Stimulated activated CD4-positive, alpha-beta T cell treated with anti-CD3 and anti-CD28 coated beads, Interleukin-12 subunit alpha, Interleukin-12 subunit beta, amount 100 ng/mL, for 24 hours (primary cell): ENCODE measurements around the gene AMACR.
"Not testable (repeated sequence)": the region's sequence is repeated elsewhere in the genome, so short reads cannot be mapped to it uniquely, and the experiment has no call there.

Experiments used
- DNase-seq, 2 experiments: peaks; one replicate each; pipeline ENCODE4 v3.0.0-alpha.2; 2020; ENCODE audit warnings: low read depth in 2 of 2

Gene AMACR

DNA sequence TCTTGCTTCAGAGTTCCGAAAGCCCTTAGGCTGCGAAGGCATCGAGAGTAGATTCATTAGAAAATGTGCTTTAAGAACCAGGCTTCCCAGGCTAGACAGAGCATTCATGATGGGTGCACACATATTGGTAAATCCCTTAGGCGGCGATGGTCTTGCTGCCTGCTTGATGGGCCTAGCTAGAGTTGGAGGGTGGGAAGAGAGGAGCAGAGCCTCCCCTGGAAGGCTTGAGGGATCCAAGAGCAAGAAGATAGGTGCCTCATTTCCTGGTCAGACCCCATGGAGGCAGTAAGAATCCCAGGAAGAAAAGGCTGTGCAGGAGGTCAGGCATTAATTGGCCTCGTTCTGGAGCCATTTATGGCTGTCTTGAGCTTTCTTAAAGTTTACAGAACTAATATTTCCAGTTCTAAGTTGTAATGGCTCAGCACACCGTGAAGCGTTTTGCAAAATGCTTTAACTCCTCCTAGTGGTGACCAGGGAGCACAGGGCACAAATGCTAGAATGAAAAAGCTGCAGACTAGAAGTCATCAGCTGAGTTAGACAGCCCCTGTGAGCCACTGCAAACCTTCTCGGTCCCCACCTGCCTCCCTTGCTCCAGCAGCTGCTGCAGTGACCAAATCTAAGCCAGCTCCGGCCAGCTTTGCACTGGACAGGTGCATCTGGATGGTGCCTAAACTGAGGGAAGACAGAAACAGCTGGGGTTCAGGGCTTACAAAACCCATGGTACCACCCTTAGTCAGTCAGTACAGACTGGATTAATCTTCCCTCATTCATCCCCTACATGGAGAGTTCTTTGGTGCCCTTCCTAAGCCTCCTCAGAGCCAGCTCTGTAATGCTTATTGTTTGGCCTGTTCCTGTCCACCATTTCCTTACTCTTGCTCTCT is 38.0 kb downstream of the AMACR start:
- DNase-seq, result no peak

DNA sequence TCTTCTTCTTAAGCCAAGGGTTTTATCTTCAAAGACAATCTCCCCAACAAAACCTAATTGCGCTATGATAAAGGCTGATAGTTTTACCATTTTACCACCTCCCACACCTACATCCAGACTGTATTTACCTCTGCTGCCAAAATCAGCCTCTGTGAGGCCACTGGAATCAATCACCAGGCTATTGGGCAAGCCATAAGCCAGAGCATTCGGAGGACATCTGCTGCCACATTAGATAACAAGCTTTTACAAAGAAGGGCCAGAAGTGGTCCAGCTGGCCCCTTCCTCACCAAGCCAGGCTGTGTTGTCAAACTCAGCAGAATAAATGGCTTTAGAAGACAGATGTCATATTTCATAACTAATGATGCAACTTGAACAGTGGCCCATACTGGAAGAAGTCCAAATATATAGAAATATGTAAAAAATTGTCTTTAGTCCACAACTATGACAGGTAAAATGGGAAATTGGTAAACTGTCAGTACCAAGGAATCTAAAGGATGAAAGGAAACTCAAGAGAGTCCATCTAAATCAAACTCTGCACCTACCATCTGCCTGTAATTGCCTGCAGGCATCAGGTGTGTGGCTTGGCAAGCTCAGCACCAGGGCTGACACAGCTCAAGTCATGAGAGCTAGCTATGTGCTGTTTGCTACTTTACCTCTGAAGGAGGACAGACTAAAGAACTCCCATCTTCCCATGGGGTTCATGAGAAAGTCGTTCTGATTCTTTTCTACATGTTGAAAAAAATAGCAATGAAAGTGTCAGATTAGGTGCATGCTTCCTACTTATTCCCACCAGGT is 39.4 kb downstream of the AMACR start:
- no peak for DNase-seq

GRCh38 chr5:33966805-33967204 is 41.0 kb downstream of the AMACR start:
- DNase-seq, result no peak

DNA sequence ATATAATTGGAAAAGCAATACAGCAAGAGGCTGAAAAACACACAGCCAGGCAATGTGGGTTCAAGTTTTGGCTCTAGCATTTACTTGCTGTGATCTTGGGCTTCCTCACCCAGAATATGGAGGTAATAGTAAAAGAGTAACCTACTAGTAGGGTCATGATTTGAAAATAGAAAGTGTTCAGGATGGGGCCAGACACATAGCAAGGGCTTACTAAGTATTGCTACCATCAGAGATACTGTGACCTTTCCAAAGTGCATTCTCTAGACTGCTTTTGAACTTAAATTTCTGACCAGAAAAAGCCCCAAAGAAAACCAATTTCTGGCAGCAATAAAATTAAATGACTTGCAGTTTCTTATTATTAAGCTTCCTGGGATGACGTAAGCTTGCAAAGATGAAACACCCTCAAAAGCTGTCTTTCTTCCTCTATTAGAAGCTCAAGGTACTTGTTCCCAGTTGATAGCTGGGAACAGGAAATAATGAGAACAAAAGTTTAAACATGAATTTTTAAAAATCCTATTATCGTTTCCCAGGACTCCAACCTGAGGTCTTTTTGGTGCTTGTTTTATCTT is 43.6 kb downstream of the AMACR start:
- no peak for DNase-seq

GRCh38 chr5:33958176-33958575 is 49.7 kb downstream of the AMACR start:
- DNase-seq, result no peak

DNA sequence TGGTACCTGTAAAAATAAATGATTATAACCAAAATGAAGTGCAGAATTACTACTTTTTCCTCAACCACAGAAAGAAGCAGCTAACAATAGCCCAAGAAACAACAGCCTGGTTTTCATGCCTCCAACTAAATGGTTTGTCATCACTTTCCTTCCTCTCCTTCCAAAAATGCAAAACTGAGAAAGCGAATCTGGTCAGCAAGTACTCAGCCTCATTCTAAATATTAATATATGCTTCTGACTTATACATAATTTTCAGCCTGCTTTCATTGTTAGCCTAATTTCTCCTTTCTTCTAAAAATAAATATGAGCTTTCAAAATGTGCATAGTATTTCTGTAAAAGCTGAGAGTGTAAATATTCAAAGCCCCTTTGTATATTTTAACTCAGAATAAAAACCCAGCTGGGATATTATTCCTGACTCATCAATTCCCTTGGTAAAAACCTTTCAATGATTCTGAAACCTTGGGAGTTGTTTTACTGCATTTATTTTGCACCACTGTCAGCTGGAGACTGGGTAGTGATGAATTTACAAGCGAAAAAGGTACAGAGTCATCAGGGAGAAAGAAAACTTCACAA is 50.2 kb downstream of the AMACR start:
- DNase-seq, result no peak

DNA sequence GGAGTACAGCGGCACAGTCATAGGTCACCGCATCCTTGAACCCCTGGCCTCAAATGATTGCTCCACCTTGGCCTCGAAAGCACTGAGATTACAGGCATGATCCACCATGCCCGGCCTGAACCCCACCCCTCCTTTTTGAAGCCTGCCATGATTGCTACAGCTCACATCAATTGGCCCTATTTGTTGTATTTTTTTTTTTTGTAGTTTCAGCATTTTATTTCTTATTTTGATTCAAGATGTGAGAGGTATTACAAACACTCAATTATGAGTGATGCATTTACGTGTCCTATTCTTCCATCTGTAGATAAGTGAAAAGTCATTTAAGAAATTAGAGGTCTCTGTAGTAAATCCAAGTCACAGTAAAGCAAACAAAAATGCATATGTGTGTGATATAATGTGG is 55.7 kb downstream of the AMACR start:
- not testable (repeated sequence) for DNase-seq

DNA sequence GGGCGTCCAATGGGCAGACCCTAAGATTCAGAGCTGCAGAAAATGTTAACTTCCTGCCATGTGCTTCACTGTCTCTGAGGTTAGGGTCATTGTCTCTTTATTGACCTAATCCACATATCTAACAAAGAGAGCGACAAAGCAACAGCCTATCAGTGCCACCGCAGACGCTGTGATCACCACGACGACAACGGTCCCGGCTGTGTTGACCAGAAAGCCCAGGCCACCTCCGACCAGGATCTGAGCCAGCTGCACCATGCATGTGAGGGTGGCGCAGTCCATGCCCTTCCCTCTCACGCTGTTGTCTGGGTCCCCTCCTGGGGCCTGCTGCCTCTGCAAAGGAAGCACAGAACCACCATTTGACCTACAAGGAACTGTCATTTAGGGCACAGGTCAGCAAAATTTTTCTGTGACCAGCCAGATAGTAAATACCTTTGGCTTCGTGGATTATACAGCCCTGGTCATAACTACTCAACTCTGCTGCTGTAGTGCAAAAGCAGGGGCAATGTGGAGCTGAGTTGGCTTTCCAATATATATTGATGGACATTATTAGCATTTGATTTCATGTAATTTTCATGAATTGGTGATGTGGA is 63.2 kb downstream of the AMACR start:
- DNase-seq, result no peak

DNA sequence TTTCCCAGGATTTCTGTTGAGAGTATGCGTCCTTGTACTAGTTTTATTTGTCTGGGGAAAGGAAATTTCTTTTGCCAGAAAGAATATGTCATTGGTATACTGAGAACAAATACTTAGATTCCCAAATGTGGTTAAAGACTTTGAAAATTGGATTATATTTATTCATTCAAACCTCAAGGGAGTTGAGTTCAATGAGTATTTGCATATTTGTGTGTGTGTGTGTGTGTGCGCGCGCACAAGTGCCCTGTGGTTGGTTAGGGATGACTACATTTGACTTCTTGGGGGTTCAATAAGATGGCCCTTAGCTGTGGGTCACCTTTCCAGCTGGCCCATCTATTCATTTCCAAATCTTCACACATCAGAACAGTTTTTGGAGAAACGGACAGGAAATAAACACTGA is 66.8 kb downstream of the AMACR start:
- DNase-seq, result no peak

GRCh38 chr5:33939556-33940262 is 68.1 kb downstream of the AMACR start:
- DNase-seq, result no peak

GRCh38 chr5:33938881-33939280 is 69.0 kb downstream of the AMACR start:
- no peak for DNase-seq

DNA sequence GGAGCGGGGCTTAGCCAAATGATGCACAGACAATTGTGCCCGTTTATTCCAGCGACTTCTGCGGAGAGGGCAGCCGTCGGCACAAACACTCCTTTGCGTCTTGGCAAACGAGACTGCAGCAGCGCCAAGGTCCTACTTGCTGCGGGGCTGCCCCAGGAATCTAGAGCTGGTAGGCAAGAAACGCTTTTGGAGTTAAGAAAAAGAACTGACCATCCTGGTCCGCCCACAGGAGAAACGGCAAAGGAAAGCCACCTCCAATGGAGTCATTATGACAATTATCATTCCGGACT is 69.4 kb downstream of the AMACR start:
- no peak for DNase-seq

DNA sequence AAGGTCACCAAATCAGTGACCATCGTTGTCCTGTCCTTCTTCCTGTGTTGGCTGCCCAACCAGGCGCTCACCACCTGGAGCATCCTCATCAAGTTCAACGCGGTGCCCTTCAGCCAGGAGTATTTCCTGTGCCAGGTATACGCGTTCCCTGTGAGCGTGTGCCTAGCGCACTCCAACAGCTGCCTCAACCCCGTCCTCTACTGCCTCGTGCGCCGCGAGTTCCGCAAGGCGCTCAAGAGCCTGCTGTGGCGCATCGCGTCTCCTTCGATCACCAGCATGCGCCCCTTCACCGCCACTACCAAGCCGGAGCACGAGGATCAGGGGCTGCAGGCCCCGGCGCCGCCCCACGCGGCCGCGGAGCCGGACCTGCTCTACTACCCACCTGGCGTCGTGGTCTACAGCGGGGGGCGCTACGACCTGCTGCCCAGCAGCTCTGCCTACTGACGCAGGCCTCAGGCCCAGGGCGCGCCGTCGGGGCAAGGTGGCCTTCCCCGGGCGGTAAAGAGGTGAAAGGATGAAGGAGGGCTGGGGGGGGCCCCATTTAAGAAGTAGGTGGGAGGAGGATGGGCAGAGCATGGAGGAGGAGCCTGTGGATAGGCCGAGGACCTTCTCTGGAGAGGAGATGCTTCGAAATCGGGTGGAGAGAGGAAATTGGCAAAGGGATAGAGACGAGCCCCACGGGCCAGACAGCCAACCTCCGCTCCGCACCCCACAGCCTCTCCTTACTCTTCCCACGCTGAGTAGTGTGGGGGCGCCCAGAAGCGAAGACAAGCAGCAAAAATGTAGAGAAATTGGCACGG is 69.9 kb downstream of the AMACR start:
- no peak for DNase-seq

DNA sequence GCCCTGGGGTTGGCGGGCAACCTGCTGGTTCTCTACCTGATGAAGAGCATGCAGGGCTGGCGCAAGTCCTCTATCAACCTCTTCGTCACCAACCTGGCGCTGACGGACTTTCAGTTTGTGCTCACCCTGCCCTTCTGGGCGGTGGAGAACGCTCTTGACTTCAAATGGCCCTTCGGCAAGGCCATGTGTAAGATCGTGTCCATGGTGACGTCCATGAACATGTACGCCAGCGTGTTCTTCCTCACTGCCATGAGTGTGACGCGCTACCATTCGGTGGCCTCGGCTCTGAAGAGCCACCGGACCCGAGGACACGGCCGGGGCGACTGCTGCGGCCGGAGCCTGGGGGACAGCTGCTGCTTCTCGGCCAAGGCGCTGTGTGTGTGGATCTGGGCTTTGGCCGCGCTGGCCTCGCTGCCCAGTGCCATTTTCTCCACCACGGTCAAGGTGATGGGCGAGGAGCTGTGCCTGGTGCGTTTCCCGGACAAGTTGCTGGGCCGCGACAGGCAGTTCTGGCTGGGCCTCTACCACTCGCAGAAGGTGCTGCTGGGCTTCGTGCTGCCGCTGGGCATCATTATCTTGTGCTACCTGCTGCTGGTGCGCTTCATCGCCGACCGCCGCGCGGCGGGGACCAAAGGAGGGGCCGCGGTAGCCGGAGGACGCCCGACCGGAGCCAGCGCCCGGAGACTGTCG is 70.7 kb downstream of the AMACR start:
- no peak for DNase-seq

GRCh38 chr5:33936381-33937016 is 71.4 kb downstream of the AMACR start, which contains the start of gene RXFP3:
TSS of gene RXFP3 (plus strand) at chr5:33936386. CDS start at chr5:33936741, 355 bp downstream.
- no peak for DNase-seq
